NCI-H1092 treated with DMSO at 0.1 percent for 48 hours (cell line): ENCODE results near the gene ASIC5.
"Not testable (repeated sequence)": the region's sequence is repeated elsewhere in the genome, so short reads cannot be mapped to it uniquely, and the experiment has no call there.

Experiments used
- DNase-seq: peaks from one replicate; lab custom pipeline; 2025; lab: John Stamatoyannopoulos, UW

The ASIC5 gene

GRCh38 chr4:155866177-155866576, at the start of gene ASIC5:
Gene ASIC5, minus strand, starts transcription at chr4:155866277. Its CDS starts 51 bp downstream, at chr4:155866226.
- DNase-seq, result no peak

- no peak for DNase-seq
These were observed 48.7 kb upstream of the ASIC5 start for GRCh38 chr4:155914782-155915181.

GRCh38 chr4:155911905-155912304, 45.8 kb upstream of the ASIC5 start:
- DNase-seq, result no peak

GRCh38 chr4:155909615-155910226, 43.6 kb upstream of the ASIC5 start:
- no peak for DNase-seq

- DNase-seq, result no peak
These were observed 42.4 kb upstream of the ASIC5 start for GRCh38 chr4:155908187-155909139.

- no peak for DNase-seq
These were observed 41.5 kb upstream of the ASIC5 start for GRCh38 chr4:155907556-155907955.

GRCh38 chr4:155906554-155907247, 40.6 kb upstream of the ASIC5 start:
- DNase-seq, result peak; percentile 9

GRCh38 chr4:155904331-155904730, 38.3 kb upstream of the ASIC5 start:
- no peak for DNase-seq

- no peak for DNase-seq
These were observed 37.4 kb upstream of the ASIC5 start, which contains the start of gene TDO2 for GRCh38 chr4:155903453-155903852. Gene TDO2, plus strand, starts transcription at chr4:155903696. Its CDS starts 63 bp downstream, at chr4:155903759.

GRCh38 chr4:155901013-155901412, 34.9 kb upstream of the ASIC5 start:
- no peak for DNase-seq

GRCh38 chr4:155900381-155900780, 34.3 kb upstream of the ASIC5 start:
- no peak for DNase-seq

GRCh38 chr4:155899891-155900290, 33.8 kb upstream of the ASIC5 start:
- DNase-seq, result no peak

- DNase-seq, result not testable (repeated sequence)
These were observed 32.3 kb upstream of the ASIC5 start for GRCh38 chr4:155898371-155898770.

GRCh38 chr4:155891058-155891457, 25.0 kb upstream of the ASIC5 start:
- no peak for DNase-seq

GRCh38 chr4:155889946-155890345, 23.9 kb upstream of the ASIC5 start:
- DNase-seq, result no peak

- DNase-seq, result no peak
These were observed 23.1 kb upstream of the ASIC5 start for GRCh38 chr4:155889031-155889793.

- DNase-seq, result no peak
These were observed 21.9 kb upstream of the ASIC5 start for GRCh38 chr4:155887847-155888570.

- DNase-seq, result no peak
These were observed 21.0 kb upstream of the ASIC5 start for GRCh38 chr4:155887045-155887444.

GRCh38 chr4:155885666-155886065, 19.6 kb upstream of the ASIC5 start:
- DNase-seq, result no peak

- no peak for DNase-seq
These were observed 17.8 kb upstream of the ASIC5 start for GRCh38 chr4:155883895-155884294.

GRCh38 chr4:155881555-155881954, 15.5 kb upstream of the ASIC5 start:
- no peak for DNase-seq
